Parathyroid adenoma (tissue), 2 donors: ENCODE results near the gene CDC25B.
"Not testable (repeated sequence)": the region's sequence is repeated elsewhere in the genome, so short reads cannot be mapped to it uniquely, and the experiment has no call there.

ENCODE experiments used
- H2AFZ ChIP-seq: fragments of 300-600 bp; sonication (generic); one replicate; pipeline ENCODE4 v1.7.0; 2017; ENCODE audit warnings: antibody characterized with exemption, mild to moderate bottlenecking
- H3K27ac ChIP-seq: fragments of 300-600 bp; sonication (generic); one replicate; pipeline ENCODE4 v1.7.0; 2017
- H3K27me3 ChIP-seq: fragments of 300-600 bp; sonication (generic); one replicate; pipeline ENCODE4 v1.7.0; 2017; ENCODE audit warnings: low read length; ENCODE audit not compliant: control insufficient read depth, insufficient read depth
- H3K36me3 ChIP-seq: fragments of 300-600 bp; sonication (generic); one replicate; pipeline ENCODE4 v1.7.0; 2017; ENCODE audit warnings: low read length; ENCODE audit not compliant: control insufficient read depth, insufficient read depth
- H3K4me1 ChIP-seq: fragments of 300-600 bp; sonication (generic); one replicate; pipeline ENCODE4 v1.7.0; 2017; ENCODE audit warnings: control low read depth
- H3K4me2 ChIP-seq: fragments of 300-600 bp; sonication (generic); one replicate; pipeline ENCODE4 v1.7.0; 2017; ENCODE audit warnings: low read length
- H3K4me3 ChIP-seq: fragments of 300-600 bp; sonication (generic); one replicate; pipeline ENCODE4 v1.7.0; 2017; ENCODE audit warnings: low read depth, low read length
- H3K79me2 ChIP-seq: fragments of 300-600 bp; sonication (generic); one replicate; pipeline ENCODE4 v1.7.0; 2017; ENCODE audit warnings: control low read depth
- H3K9ac ChIP-seq: fragments of 300-600 bp; sonication (generic); one replicate; pipeline ENCODE4 v1.7.0; 2017; ENCODE audit warnings: mild to moderate bottlenecking
- H3K9me3 ChIP-seq: fragments of 300-600 bp; sonication (generic); one replicate; pipeline ENCODE4 v1.7.0; 2017; ENCODE audit warnings: low read length; ENCODE audit not compliant: control insufficient read depth
- TF ChIP-seq, protein P1 (sequence below): fragments of 300-600 bp; sonication (generic); IDR thresholded peaks from one replicate; pipeline ENCODE4 v1.7.0; 2017; ENCODE audit warnings: antibody characterized with exemption, mild to moderate bottlenecking
- donor health status: primary hyperparathyroidism.

CDC25B gene

DNA sequence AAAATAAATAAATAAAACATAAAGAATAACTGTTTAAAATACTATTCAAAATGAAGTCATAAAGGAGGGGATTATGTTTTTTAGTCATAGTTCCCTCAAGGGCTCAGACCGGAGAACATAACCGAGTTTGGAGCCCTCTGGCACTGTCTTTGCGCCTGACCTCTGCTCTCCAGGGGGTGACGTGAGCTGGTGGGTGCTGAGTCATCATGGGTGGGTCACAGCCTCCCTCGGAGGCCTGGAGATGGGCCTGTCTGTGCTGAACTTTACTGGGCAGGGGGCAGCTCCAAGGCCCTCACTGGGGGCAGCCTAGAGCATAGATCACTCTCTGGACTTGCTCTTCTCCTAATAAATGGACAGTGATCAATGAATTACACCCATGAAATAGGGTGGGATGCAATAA is 47.4 kb downstream of the CDC25B start:
- H2AFZ ChIP-seq, result no peak overlapping the region
- no peaks in the 10 kb centered on the region for H3K36me3 ChIP-seq
- no peak overlapping the region for H3K9ac ChIP-seq
- H3K4me2 ChIP-seq, result no peak overlapping the region
- TF ChIP-seq, protein P1, sequence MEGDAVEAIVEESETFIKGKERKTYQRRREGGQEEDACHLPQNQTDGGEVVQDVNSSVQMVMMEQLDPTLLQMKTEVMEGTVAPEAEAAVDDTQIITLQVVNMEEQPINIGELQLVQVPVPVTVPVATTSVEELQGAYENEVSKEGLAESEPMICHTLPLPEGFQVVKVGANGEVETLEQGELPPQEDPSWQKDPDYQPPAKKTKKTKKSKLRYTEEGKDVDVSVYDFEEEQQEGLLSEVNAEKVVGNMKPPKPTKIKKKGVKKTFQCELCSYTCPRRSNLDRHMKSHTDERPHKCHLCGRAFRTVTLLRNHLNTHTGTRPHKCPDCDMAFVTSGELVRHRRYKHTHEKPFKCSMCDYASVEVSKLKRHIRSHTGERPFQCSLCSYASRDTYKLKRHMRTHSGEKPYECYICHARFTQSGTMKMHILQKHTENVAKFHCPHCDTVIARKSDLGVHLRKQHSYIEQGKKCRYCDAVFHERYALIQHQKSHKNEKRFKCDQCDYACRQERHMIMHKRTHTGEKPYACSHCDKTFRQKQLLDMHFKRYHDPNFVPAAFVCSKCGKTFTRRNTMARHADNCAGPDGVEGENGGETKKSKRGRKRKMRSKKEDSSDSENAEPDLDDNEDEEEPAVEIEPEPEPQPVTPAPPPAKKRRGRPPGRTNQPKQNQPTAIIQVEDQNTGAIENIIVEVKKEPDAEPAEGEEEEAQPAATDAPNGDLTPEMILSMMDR, result no peak
- H3K4me1 ChIP-seq, result no peaks in the 10 kb centered on the region
- peaks cover 8% of the 10 kb centered on the region for H3K79me2 ChIP-seq
- H3K4me3 ChIP-seq, result no peak overlapping the region
- H3K27me3 ChIP-seq, result no peaks in the 10 kb centered on the region
- no peaks in the 10 kb centered on the region for H3K9me3 ChIP-seq
- H3K27ac ChIP-seq, result no peak overlapping the region

DNA sequence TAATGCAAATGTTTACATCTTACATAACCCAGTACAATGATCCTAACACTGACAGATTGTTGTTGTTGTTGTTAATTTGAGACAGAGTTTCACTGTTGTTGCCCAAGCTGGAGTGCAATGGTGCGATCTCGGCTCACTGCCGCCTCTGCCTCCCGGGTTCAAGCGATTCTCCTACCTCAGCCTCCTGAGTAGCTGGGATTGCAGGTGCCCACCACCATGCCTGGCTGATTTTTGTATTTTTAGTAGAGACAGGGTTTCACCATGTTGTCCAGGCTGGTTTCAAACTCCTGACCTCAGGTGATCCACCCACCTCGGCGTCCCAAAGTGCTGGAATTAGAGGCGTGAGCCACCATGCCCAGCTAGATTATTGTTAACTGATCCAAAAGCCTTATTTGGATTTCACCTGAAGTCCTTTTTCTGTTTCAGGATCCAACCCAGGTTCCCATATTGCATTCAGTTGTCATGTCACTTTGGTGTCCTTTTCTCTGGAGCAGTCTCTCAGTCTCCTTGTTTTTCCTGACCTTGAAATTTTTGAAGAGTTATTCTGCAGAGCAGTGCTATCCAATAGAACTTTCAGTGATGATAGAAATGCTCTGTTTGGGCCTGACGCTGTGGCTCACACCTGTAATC is 48.0 kb downstream of the CDC25B start:
- H3K36me3 ChIP-seq, H3K79me2 ChIP-seq, H3K27ac ChIP-seq, H3K4me3 ChIP-seq, H3K4me2 ChIP-seq, H2AFZ ChIP-seq, H3K9ac ChIP-seq, H3K27me3 ChIP-seq, H3K4me1 ChIP-seq, H3K9me3 ChIP-seq: not testable (repeated sequence)

DNA sequence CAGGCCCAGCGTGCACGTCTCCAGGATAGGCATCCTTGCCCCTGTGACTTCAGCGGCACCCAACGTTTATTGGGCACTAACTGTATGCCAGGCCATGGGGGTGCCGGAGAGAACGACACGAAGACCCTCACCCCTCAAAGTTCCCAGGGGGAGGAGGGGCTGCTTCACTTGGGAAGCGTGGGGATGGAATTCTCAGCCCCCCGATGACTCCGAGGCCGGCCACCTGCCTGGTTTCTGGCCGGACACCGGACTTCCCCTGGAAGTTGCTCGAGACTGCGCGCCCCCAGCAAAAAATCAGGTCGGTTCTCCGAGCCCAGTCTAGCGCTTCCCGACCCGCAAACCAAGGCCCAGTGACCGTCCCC is 50.2 kb downstream of the CDC25B start:
- H3K27ac ChIP-seq, result peak overlapping the region; percentile 82
- TF ChIP-seq, protein P1, result no peak
- no peaks in the 10 kb centered on the region for H3K36me3 ChIP-seq
- H3K9me3 ChIP-seq, result no peaks in the 10 kb centered on the region
- peak overlapping the region; percentile 47 for H3K9ac ChIP-seq
- H3K4me1 ChIP-seq, result no peaks in the 10 kb centered on the region
- peak overlapping the region; percentile 89 for H3K4me3 ChIP-seq
- H3K27me3 ChIP-seq, result no peaks in the 10 kb centered on the region
- peak overlapping the region; percentile 92 for H2AFZ ChIP-seq
- H3K79me2 ChIP-seq, result peaks cover 14% of the 10 kb centered on the region
- peak overlapping the region; percentile 100 for H3K4me2 ChIP-seq

DNA sequence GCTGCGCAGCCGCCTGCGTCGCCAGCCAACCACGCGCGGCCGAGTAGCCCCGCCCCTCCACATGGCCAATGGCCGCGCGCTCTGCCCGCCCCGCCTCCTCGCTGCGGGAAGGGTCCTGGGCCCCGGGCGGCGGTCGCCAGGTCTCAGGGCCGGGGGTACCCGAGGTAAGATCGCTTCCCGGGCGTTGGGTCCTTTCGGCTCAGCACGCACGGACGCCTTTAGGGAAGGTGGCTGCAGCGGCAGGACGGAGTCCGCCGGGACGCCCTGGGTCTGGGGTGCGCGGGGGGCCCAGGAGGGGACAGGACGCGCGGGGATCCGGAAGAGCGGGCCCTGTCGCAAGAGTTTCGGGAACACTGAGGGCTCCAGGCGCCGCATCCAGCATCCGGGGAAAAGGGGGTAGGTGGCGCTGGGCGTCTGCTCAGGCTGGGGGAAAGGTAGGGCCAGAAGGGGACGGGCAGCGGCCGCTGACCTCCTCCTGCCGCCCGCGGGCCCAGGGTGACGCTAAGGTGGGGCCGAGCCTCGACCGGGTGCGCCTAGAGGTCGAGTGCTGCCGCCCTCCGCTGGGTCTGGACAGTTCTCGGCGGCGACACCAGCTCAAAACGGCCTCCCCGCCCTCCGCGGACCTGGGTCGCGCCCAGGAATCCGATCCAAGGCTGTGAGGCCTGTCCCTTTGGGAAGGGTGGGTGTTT is 50.8 kb downstream of the CDC25B start, which contains the start of gene MAVS:
Gene MAVS (plus strand): TSS at position 95 of the 689 bp plus-strand sequence. CDS start 7,791 bp downstream, outside the sequence.
- peak within 1 kb of the TSS; percentile 70 for H3K9ac ChIP-seq
- peak within 1 kb of the TSS; percentile 92 for H2AFZ ChIP-seq
- TF ChIP-seq, protein P1, result peak; percentile 18
- H3K27ac ChIP-seq, result peak within 1 kb of the TSS; percentile 82
- peak within 1 kb of the TSS; percentile 100 for H3K4me2 ChIP-seq
- no peaks in the 10 kb centered on the region for H3K9me3 ChIP-seq
- H3K36me3 ChIP-seq, result no peaks in the 10 kb centered on the region
- H3K4me3 ChIP-seq, result peak within 1 kb of the TSS; percentile 89
- H3K79me2 ChIP-seq, result peaks cover 14% of the 10 kb centered on the region
- H3K27me3 ChIP-seq, result no peaks in the 10 kb centered on the region
- no peaks in the 10 kb centered on the region for H3K4me1 ChIP-seq

DNA sequence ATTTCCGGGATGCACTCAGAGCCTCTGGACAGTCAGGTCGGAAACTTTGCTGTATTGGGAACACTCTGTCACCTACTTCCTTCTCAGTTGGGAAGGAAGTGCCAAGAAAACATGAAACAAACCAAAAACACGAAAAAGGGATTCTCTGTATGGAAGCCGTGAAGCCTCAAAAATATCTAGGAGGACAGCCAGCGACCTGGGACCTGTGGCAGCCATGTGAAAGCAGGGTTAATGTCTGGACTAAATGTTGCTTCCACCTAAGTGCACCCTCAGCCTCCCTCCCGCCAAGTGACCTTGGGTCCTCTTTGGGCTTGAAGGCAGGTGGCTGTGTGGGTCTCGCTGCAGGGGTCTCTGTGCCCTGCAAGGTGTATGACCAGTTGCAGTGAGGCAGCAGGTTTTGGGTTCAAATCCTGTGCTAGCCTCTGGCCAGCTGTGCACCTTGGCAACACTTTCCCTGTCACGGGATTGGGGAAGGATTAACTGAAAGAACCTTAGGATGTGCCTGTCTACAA is 51.4 kb downstream of the CDC25B start:
- no peaks in the 10 kb centered on the region for H3K27me3 ChIP-seq
- no peaks in the 10 kb centered on the region for H3K36me3 ChIP-seq
- H2AFZ ChIP-seq, result peak overlapping the region; percentile 92
- peak overlapping the region; percentile 100 for H3K4me2 ChIP-seq
- H3K4me3 ChIP-seq, result peak overlapping the region; percentile 89
- H3K9me3 ChIP-seq, result no peaks in the 10 kb centered on the region
- H3K9ac ChIP-seq, result peak overlapping the region; percentile 70
- peak overlapping the region; percentile 82 for H3K27ac ChIP-seq
- peaks cover 18% of the 10 kb centered on the region for H3K79me2 ChIP-seq
- TF ChIP-seq, protein P1, result no peak
- H3K4me1 ChIP-seq, result no peaks in the 10 kb centered on the region
